Measurements from ENCODE around the gene SLC8B1.

SLC8B1 gene

GRCh38 chr12:113267621-113268020 is 67.3 kb downstream of the SLC8B1 start:
- DNase-seq = no peak

GRCh38 chr12:113266106-113266895 is 68.6 kb downstream of the SLC8B1 start:
- DNase-seq = no peak

- DNase-seq = no peak
Measured at GRCh38 chr12:113263431-113263963, 71.4 kb downstream of the SLC8B1 start.

- no peak for DNase-seq
Measured at GRCh38 chr12:113262710-113263109, 72.2 kb downstream of the SLC8B1 start.

- no peak for DNase-seq
Measured at GRCh38 chr12:113261847-113262470, 73.0 kb downstream of the SLC8B1 start.

- no peak for DNase-seq
Measured at GRCh38 chr12:113260636-113261300, 74.1 kb downstream of the SLC8B1 start.

GRCh38 chr12:113260127-113260526 is 74.8 kb downstream of the SLC8B1 start:
- no peak for DNase-seq

- DNase-seq = no peak
Measured at GRCh38 chr12:113257564-113257963, 77.3 kb downstream of the SLC8B1 start.

- DNase-seq = no peak
Measured at GRCh38 chr12:113254298-113254697, 80.6 kb downstream of the SLC8B1 start.

GRCh38 chr12:113253532-113254285 is 81.2 kb downstream of the SLC8B1 start:
- DNase-seq = no peak

GRCh38 chr12:113252494-113252893 is 82.4 kb downstream of the SLC8B1 start:
- DNase-seq = no peak

- no peak for DNase-seq
Measured at GRCh38 chr12:113251404-113252070, 83.4 kb downstream of the SLC8B1 start.

GRCh38 chr12:113250045-113250444 is 84.9 kb downstream of the SLC8B1 start:
- DNase-seq = no peak

- no peak for DNase-seq
Measured at GRCh38 chr12:113249546-113249945, 85.4 kb downstream of the SLC8B1 start.

GRCh38 chr12:113248842-113249435 is 86.0 kb downstream of the SLC8B1 start:
- DNase-seq = no peak

All from NCI-H226 (cell line).